ENCODE measurements around the gene AURKAIP1.
"Not testable (repeated sequence)": the region's sequence is repeated elsewhere in the genome, so short reads cannot be mapped to it uniquely, and the experiment has no call there.

Gene AURKAIP1

GRCh38 chr1:1406101-1406820 lies 31.3 kb upstream of the AURKAIP1 start:
- no peak for DNase-seq

- DNase-seq, result peak; percentile 74
Observed at GRCh38 chr1:1403653-1404052, 28.6 kb upstream of the AURKAIP1 start.

GRCh38 chr1:1402901-1403392 lies 27.9 kb upstream of the AURKAIP1 start:
- DNase-seq, result not testable (repeated sequence)

- DNase-seq, result peak; percentile 42
Observed at GRCh38 chr1:1402072-1402900, 27.3 kb upstream of the AURKAIP1 start.

GRCh38 chr1:1401457-1402010 lies 26.5 kb upstream of the AURKAIP1 start:
- no peak for DNase-seq

- no peak for DNase-seq
Observed at GRCh38 chr1:1400576-1401456, 25.8 kb upstream of the AURKAIP1 start.

- no peak for DNase-seq
Observed at GRCh38 chr1:1399872-1400575, 25.0 kb upstream of the AURKAIP1 start.

GRCh38 chr1:1399187-1399871 lies 24.3 kb upstream of the AURKAIP1 start, which contains the start of gene CCNL2:
Gene CCNL2, minus strand, starts transcription at chr1:1399335. Its CDS starts 29 bp downstream, at chr1:1399306.
- DNase-seq, result peak; percentile 99

- peak; percentile 39 for DNase-seq
Observed at GRCh38 chr1:1398677-1399186, 23.7 kb upstream of the AURKAIP1 start.

- DNase-seq, result peak; percentile 15
Observed at GRCh38 chr1:1397839-1398523, 23.0 kb upstream of the AURKAIP1 start.

- DNase-seq, result no peak
Observed at GRCh38 chr1:1395166-1395565, 20.2 kb upstream of the AURKAIP1 start.

- no peak for DNase-seq
Observed at GRCh38 chr1:1394116-1394515, 19.1 kb upstream of the AURKAIP1 start.

GRCh38 chr1:1393428-1393827 lies 18.4 kb upstream of the AURKAIP1 start:
- no peak for DNase-seq

GRCh38 chr1:1393014-1393413 lies 18.0 kb upstream of the AURKAIP1 start:
- DNase-seq, result no peak

- DNase-seq, result no peak
Observed at GRCh38 chr1:1391225-1391624, 16.2 kb upstream of the AURKAIP1 start.

GRCh38 chr1:1390675-1391074 lies 15.7 kb upstream of the AURKAIP1 start:
- no peak for DNase-seq

GRCh38 chr1:1388078-1388472 lies 13.1 kb upstream of the AURKAIP1 start:
- DNase-seq, result no peak

GRCh38 chr1:1387098-1388077 lies 12.4 kb upstream of the AURKAIP1 start:
- DNase-seq, result no peak

- DNase-seq, result no peak
Observed at GRCh38 chr1:1385931-1386330, 10.9 kb upstream of the AURKAIP1 start.

All from inflammatory macrophage treated with lipopolysaccharide for 4 hours (primary cell).